Sigmoid colon (tissue), 7 donors: ENCODE results near the gene KIF13A. TPM values are rescaled to one million over a fixed set of nuclear protein-coding genes. Genes with fewer than 3 reads are reported as not detected.
"Not testable (repeated sequence)": the region's sequence is repeated elsewhere in the genome, so short reads cannot be mapped to it uniquely, and the experiment has no call there.

ENCODE experiments used
- DNase-seq: peaks from one replicate; pipeline ENCODE4 v3.0.0-alpha.2; 2019
- H3K27ac ChIP-seq, 4 donors: fragments of 200-600 bp; sonication (generic); one replicate each; pipeline ENCODE4 v1.5.1; 2016 to 2019; ENCODE audit warnings: mild to moderate bottlenecking in 1 of 4
- H3K27me3 ChIP-seq, 3 donors: fragments of 200-600 bp; sonication (generic); one replicate each; pipeline ENCODE4 v1.5.1; 2019; ENCODE audit warnings: mild to moderate bottlenecking in 1 of 3
- H3K36me3 ChIP-seq, 4 donors: fragments of 200-600 bp; sonication (generic); one replicate each; pipeline ENCODE4 v1.5.1; 2016 to 2019
- H3K4me1 ChIP-seq, 4 donors: fragments of 200-600 bp; sonication (generic); one replicate each; pipeline ENCODE4 v1.5.1; 2017 to 2019
- H3K4me3 ChIP-seq, 4 donors: fragments of 200-600 bp; sonication (generic); one replicate each; pipeline ENCODE4 v1.5.1; 2017 to 2019; ENCODE audit warnings: mild to moderate bottlenecking in 2 of 4, moderate library complexity in 1 of 4
- H3K9me3 ChIP-seq, 4 donors: fragments of 200-600 bp in 3 of 4; sonication (generic) in 3 of 4; one replicate each; pipeline versions ENCODE4 v1.5.1 to v1.6.1; 2013 to 2019
- CTCF ChIP-seq, 4 experiments: fragments of 450-650 bp in 3 of 4; fragments of 200-600 bp in 1 of 4; IDR thresholded peaks; one replicate each; pipeline ENCODE4 v1.5.1; 2016 to 2019; ENCODE audit warnings: antibody characterized with exemption in 4 of 4, mild to moderate bottlenecking in 3 of 4, moderate library complexity in 2 of 4
- EP300 ChIP-seq, 4 donors: sonication (generic); formaldehyde crosslinking; IDR thresholded peaks; one replicate each; pipeline ENCODE4 v1.6.1; 2017; ENCODE audit warnings: antibody characterized with exemption in 4 of 4
- POLR2A ChIP-seq, 2 donors: fragments of 450-650 bp; IDR thresholded peaks; one replicate each; pipeline ENCODE4 v1.6.1; 2016; ENCODE audit warnings: antibody characterized with exemption in 2 of 2, mild to moderate bottlenecking in 2 of 2, moderate library complexity in 2 of 2
- POLR2AphosphoS5 ChIP-seq, 4 donors: sonication (generic); formaldehyde crosslinking; IDR thresholded peaks; one replicate each; pipeline ENCODE4 v1.6.1; 2017; ENCODE audit warnings: antibody characterized with exemption in 4 of 4
- WGBS, 2 donors: extraction: QIAGEN DNeasy Blood & Tissue Kit; methylation state at CpG; one replicate each; pipeline ENCODE4 v1.1.7; 2013; 5-methylcytosine and 5-hydroxymethylcytosine counted together
- intact Hi-C: fragments of 100-400 bp; cut with DNase I; formaldehyde crosslinking; loops from one replicate; pipeline ENCODE4 v1.15.1; 2023
- polyA plus RNA-seq, 3 donors: library from polyadenylated mRNA; stranded (reverse); fragments of 200-250 nt; gene quantifications; one replicate each; pipeline ENCODE4 v1.2.3, GENCODE V29; 2013
- total RNA-seq, 4 donors: library from RNA; depleted of rRNA; stranded (reverse); fragments of >200 nt; gene quantifications; one replicate each; pipeline ENCODE4 v1.1.0, GENCODE V29; 2016
- donor health status: healthy with polysubstance abuse.
- donor health status: Bipolar disorder and iron deficiency.
- donor health status: healthy.

Gene KIF13A
- total and polyA plus RNA-seq, 7 donors = 18.5 to 73.8 (median 55.3) TPM

- TF ChIP-seq POLR2AphosphoS5 (IDR thresholded peaks at IDR 0.05) (no peak), CTCF (IDR thresholded peaks at IDR 0.05) (no peak), EP300 (IDR thresholded peaks at IDR 0.05) (no peak), POLR2A (IDR thresholded peaks at IDR 0.05) (no peak)
- intact Hi-C loops = no loop called here
These were observed 245.9 kb downstream of the KIF13A start for GRCh38 chr6:17741507-17741906.

GRCh38 chr6:17740559-17741220 lies 246.7 kb downstream of the KIF13A start:
- H3K27ac ChIP-seq = no peak overlapping the region
- H3K4me1 ChIP-seq = no peaks in the 10 kb centered on the region
- intact Hi-C loops = no loop called here
- no peaks in the 10 kb centered on the region for H3K36me3 ChIP-seq
- H3K4me3 ChIP-seq = no peak overlapping the region
- no peak for TF ChIP-seq POLR2AphosphoS5 (IDR thresholded peaks at IDR 0.05)
- TF ChIP-seq CTCF (IDR thresholded peaks at IDR 0.05) = no peak
- no peak for TF ChIP-seq EP300 (IDR thresholded peaks at IDR 0.05)
- no peak for TF ChIP-seq POLR2A (IDR thresholded peaks at IDR 0.05)
- H3K27me3 ChIP-seq = no peaks in the 10 kb centered on the region
- peaks cover 0 to 9% (median 3%) of the 10 kb centered on the region in 4 donors for H3K9me3 ChIP-seq
- 65 to 67% methylated on average over 5 of the region's 5 CpGs for WGBS, 2 donors
- no peak for DNase-seq

More at GRCh38 chr6:17741507-17741906, 245.9 kb downstream of the KIF13A start:
- DNase-seq = no peak
- 57 to 60% methylated on average over 8 of the region's 8 CpGs for WGBS, 2 donors
- H3K4me1 ChIP-seq = no peaks in the 10 kb centered on the region
- H3K9me3 ChIP-seq = peaks cover 0 to 9% (median 3%) of the 10 kb centered on the region in 4 donors
- no peak overlapping the region for H3K27ac ChIP-seq
- no peaks in the 10 kb centered on the region for H3K27me3 ChIP-seq
- H3K4me3 ChIP-seq = no peak overlapping the region
- no peaks in the 10 kb centered on the region for H3K36me3 ChIP-seq

GRCh38 chr6:17737704-17738252 lies 249.7 kb downstream of the KIF13A start:
- Histone ChIP-seq H3K27me3 (no peaks in the 10 kb centered on the region), H3K36me3 (no peaks in the 10 kb centered on the region), H3K9me3 (peaks cover 0 to 9% (median 3%) of the 10 kb centered on the region in 4 donors), H3K4me1 (no peaks in the 10 kb centered on the region), H3K27ac (no peak overlapping the region), H3K4me3 (no peak overlapping the region)
- intact Hi-C loops = no loop called here
- DNase-seq = no peak
- TF ChIP-seq POLR2AphosphoS5 (IDR thresholded peaks at IDR 0.05) (no peak), CTCF (IDR thresholded peaks at IDR 0.05) (no peak), POLR2A (IDR thresholded peaks at IDR 0.05) (no peak), EP300 (IDR thresholded peaks at IDR 0.05) (no peak)
- 95 to 96% methylated on average over 1 of the region's 1 CpG for WGBS, 2 donors

GRCh38 chr6:17735311-17735710 lies 252.1 kb downstream of the KIF13A start:
- DNase-seq, H3K9me3 ChIP-seq, H3K4me1 ChIP-seq, H3K27me3 ChIP-seq, H3K4me3 ChIP-seq, H3K27ac ChIP-seq, H3K36me3 ChIP-seq, intact Hi-C loops: not testable (repeated sequence)
- WGBS, 2 donors = 97 to 98% methylated on average over 21 to 24 of the region's 27 CpGs

- 82 to 86% methylated on average over 6 of the region's 6 CpGs for WGBS, 2 donors
- Histone ChIP-seq H3K4me3 (no peak overlapping the region), H3K27me3 (no peaks in the 10 kb centered on the region), H3K9me3 (no peaks in the 10 kb centered on the region), H3K36me3 (no peaks in the 10 kb centered on the region), H3K27ac (no peak overlapping the region), H3K4me1 (peaks cover 0 to 2% (median 0%) of the 10 kb centered on the region in 4 donors)
- intact Hi-C loops = no loop called here
- no peak for DNase-seq
- TF ChIP-seq CTCF (IDR thresholded peaks at IDR 0.05) (no peak), EP300 (IDR thresholded peaks at IDR 0.05) (no peak), POLR2A (IDR thresholded peaks at IDR 0.05) (no peak), POLR2AphosphoS5 (IDR thresholded peaks at IDR 0.05) (no peak)
These were observed 257.2 kb downstream of the KIF13A start for GRCh38 chr6:17730078-17730704.
